T-helper 17 cell (primary cell): ENCODE data around the gene CRADD. TPM values are rescaled to one million over a fixed set of nuclear protein-coding genes. Genes with fewer than 3 reads are reported as not detected.
A peak's percentile ranks its signal among the peaks of the same experiment; 100 is the strongest.
"Not testable (repeated sequence)": the region's sequence is repeated elsewhere in the genome, so short reads cannot be mapped to it uniquely, and the experiment has no call there.

Experiments used
- ATAC-seq: fragments of 150-1000 bp; cut with Tn5 transposase; 2 replicates; pipeline ENCODE4 v1.10.0; 2021; ENCODE audit warnings: mild to moderate bottlenecking, moderate library complexity
- DNase-seq, 3 donors: peaks; one replicate each; pipeline versions ENCODE4 v3.0.0 to v3.0.0-alpha.2; 2020 to 2021
- H3K9me3 ChIP-seq: one replicate; pipeline ENCODE4 v1.7.0; 2013; ENCODE audit warnings: low read length, mild to moderate bottlenecking; ENCODE audit not compliant: control insufficient read depth, poor library complexity, severe bottlenecking
- H3K27ac Mint-ChIP-seq: one replicate; pipeline ENCODE4 v1.8.0; 2022; ENCODE audit warnings: mild to moderate bottlenecking, moderate library complexity, mixed read lengths
- H3K27me3 Mint-ChIP-seq: one replicate; pipeline ENCODE4 v1.8.0; 2022; ENCODE audit warnings: mixed read lengths
- H3K36me3 Mint-ChIP-seq: one replicate; pipeline ENCODE4 v1.8.0; 2022; ENCODE audit warnings: low read depth, mixed read lengths
- H3K4me1 Mint-ChIP-seq: one replicate; pipeline ENCODE4 v1.8.0; 2022; ENCODE audit warnings: mild to moderate bottlenecking, mixed read lengths
- H3K4me3 Mint-ChIP-seq: one replicate; pipeline ENCODE4 v1.8.0; 2022; ENCODE audit warnings: mild to moderate bottlenecking, moderate library complexity, mixed read lengths
- total RNA-seq, 4 donors: library from RNA in 2 of 4; stranded (reverse) in 2 of 4; gene quantifications; one replicate each; pipeline ENCODE4 v1.2.3 and lab custom pipeline; 2022 to 2026

Gene CRADD
- total RNA-seq, 2 donors from 2014 or later, result 13.0 to 14.4 TPM

GRCh38 chr12:93912086-93912733 lies 235.0 kb downstream of the CRADD start:
- DNase-seq, result no peak
- H3K4me3 Mint-ChIP-seq, result no peak overlapping the region
- no peak overlapping the region for H3K27ac Mint-ChIP-seq
- H3K27me3 Mint-ChIP-seq, result no peaks in the 10 kb centered on the region
- H3K4me1 Mint-ChIP-seq, result peaks cover 2% of the 10 kb centered on the region
- no peak for ATAC-seq
- H3K9me3 ChIP-seq, result no peaks in the 10 kb centered on the region
- no peaks in the 10 kb centered on the region for H3K36me3 Mint-ChIP-seq

- Mint-ChIP-seq H3K27me3 (no peaks in the 10 kb centered on the region), H3K36me3 (no peaks in the 10 kb centered on the region), H3K27ac (no peak overlapping the region), H3K4me3 (no peak overlapping the region), H3K4me1 (no peaks in the 10 kb centered on the region)
- ATAC-seq (no peak), DNase-seq (no peak)
- H3K9me3 ChIP-seq, result no peaks in the 10 kb centered on the region
Measured at GRCh38 chr12:93913845-93914244, 236.7 kb downstream of the CRADD start.

- no peak overlapping the region for H3K27ac Mint-ChIP-seq
- H3K4me3 Mint-ChIP-seq, result no peak overlapping the region
- ATAC-seq (no peak), DNase-seq (no peak)
- no peaks in the 10 kb centered on the region for H3K9me3 ChIP-seq
- no peaks in the 10 kb centered on the region for H3K27me3 Mint-ChIP-seq
- no peaks in the 10 kb centered on the region for H3K4me1 Mint-ChIP-seq
- H3K36me3 Mint-ChIP-seq, result no peaks in the 10 kb centered on the region
Measured at GRCh38 chr12:93914281-93914680, 237.1 kb downstream of the CRADD start.

GRCh38 chr12:93915411-93915810 lies 238.2 kb downstream of the CRADD start:
- no peak overlapping the region for H3K4me3 Mint-ChIP-seq
- no peaks in the 10 kb centered on the region for H3K27me3 Mint-ChIP-seq
- H3K36me3 Mint-ChIP-seq, result no peaks in the 10 kb centered on the region
- H3K9me3 ChIP-seq, result no peaks in the 10 kb centered on the region
- no peak overlapping the region for H3K27ac Mint-ChIP-seq
- DNase-seq (no peak), ATAC-seq (no peak)
- H3K4me1 Mint-ChIP-seq, result no peaks in the 10 kb centered on the region

- H3K9me3 ChIP-seq, result no peaks in the 10 kb centered on the region
- no peak for DNase-seq
- no peaks in the 10 kb centered on the region for H3K27me3 Mint-ChIP-seq
Measured at GRCh38 chr12:93916402-93916801, 239.2 kb downstream of the CRADD start.

GRCh38 chr12:93918262-93918661 lies 241.1 kb downstream of the CRADD start:
- Mint-ChIP-seq H3K27ac (no peak overlapping the region), H3K27me3 (no peaks in the 10 kb centered on the region), H3K4me1 (peaks cover 3% of the 10 kb centered on the region), H3K4me3 (no peak overlapping the region), H3K36me3 (no peaks in the 10 kb centered on the region)
- no peaks in the 10 kb centered on the region for H3K9me3 ChIP-seq
- no peak for ATAC-seq
- no peak for DNase-seq

More at GRCh38 chr12:93916402-93916801, 239.2 kb downstream of the CRADD start:
- Mint-ChIP-seq H3K4me1 (no peaks in the 10 kb centered on the region), H3K4me3 (no peak overlapping the region), H3K36me3 (no peaks in the 10 kb centered on the region), H3K27ac (no peak overlapping the region)
- ATAC-seq, result no peak

GRCh38 chr12:93918900-93919299 lies 241.7 kb downstream of the CRADD start:
- ATAC-seq (no peak), DNase-seq (no peak)
- Mint-ChIP-seq H3K4me3 (no peak overlapping the region), H3K27me3 (no peaks in the 10 kb centered on the region), H3K36me3 (no peaks in the 10 kb centered on the region), H3K27ac (no peak overlapping the region), H3K4me1 (peaks cover 3% of the 10 kb centered on the region)
- H3K9me3 ChIP-seq, result no peaks in the 10 kb centered on the region

GRCh38 chr12:93921521-93921920 lies 244.3 kb downstream of the CRADD start:
- H3K4me3 Mint-ChIP-seq, result no peak overlapping the region
- DNase-seq (no peak), ATAC-seq (no peak)
- H3K36me3 Mint-ChIP-seq, result no peaks in the 10 kb centered on the region
- H3K27ac Mint-ChIP-seq, result no peak overlapping the region
- peaks cover 5% of the 10 kb centered on the region for H3K4me1 Mint-ChIP-seq
- H3K27me3 Mint-ChIP-seq, result no peaks in the 10 kb centered on the region
- H3K9me3 ChIP-seq, result peaks cover 3% of the 10 kb centered on the region

- Mint-ChIP-seq H3K27ac (no peak overlapping the region), H3K27me3 (no peaks in the 10 kb centered on the region), H3K4me3 (no peak overlapping the region), H3K36me3 (no peaks in the 10 kb centered on the region), H3K4me1 (peaks cover 5% of the 10 kb centered on the region)
- H3K9me3 ChIP-seq, result peaks cover 3% of the 10 kb centered on the region
- no peak for ATAC-seq
- no peak for DNase-seq
Measured at GRCh38 chr12:93922583-93923006, 245.4 kb downstream of the CRADD start.

- H3K27me3 Mint-ChIP-seq, result no peaks in the 10 kb centered on the region
- no peak overlapping the region for H3K4me3 Mint-ChIP-seq
- ATAC-seq, result peak; percentile 71
- H3K36me3 Mint-ChIP-seq, result peaks cover 2% of the 10 kb centered on the region
- peak overlapping the region; percentile 39 for H3K27ac Mint-ChIP-seq
- H3K9me3 ChIP-seq, result peaks cover 3% of the 10 kb centered on the region
- DNase-seq, result no peak
- H3K4me1 Mint-ChIP-seq, result peaks cover 5% of the 10 kb centered on the region
Measured at GRCh38 chr12:93924367-93924766, 247.2 kb downstream of the CRADD start.

GRCh38 chr12:93925585-93926205 lies 248.5 kb downstream of the CRADD start:
- no peak for ATAC-seq
- Mint-ChIP-seq H3K36me3 (peaks cover 2% of the 10 kb centered on the region), H3K4me3 (no peak overlapping the region), H3K4me1 (peaks cover 5% of the 10 kb centered on the region), H3K27ac (no peak overlapping the region), H3K27me3 (no peaks in the 10 kb centered on the region)
- no peak for DNase-seq
- H3K9me3 ChIP-seq, result peaks cover 3% of the 10 kb centered on the region

- Mint-ChIP-seq H3K4me3 (no peak overlapping the region), H3K27me3 (no peaks in the 10 kb centered on the region), H3K36me3 (peaks cover 2% of the 10 kb centered on the region), H3K27ac (no peak overlapping the region), H3K4me1 (peaks cover 5% of the 10 kb centered on the region)
- DNase-seq (no peak), ATAC-seq (no peak)
- peaks cover 3% of the 10 kb centered on the region for H3K9me3 ChIP-seq
Measured at GRCh38 chr12:93926237-93926636, 249.1 kb downstream of the CRADD start.

GRCh38 chr12:93929081-93929480 lies 251.9 kb downstream of the CRADD start:
- not testable (repeated sequence) for H3K27ac Mint-ChIP-seq, H3K9me3 ChIP-seq, ATAC-seq, H3K36me3 Mint-ChIP-seq, H3K4me3 Mint-ChIP-seq, H3K4me1 Mint-ChIP-seq, DNase-seq, H3K27me3 Mint-ChIP-seq

GRCh38 chr12:93937812-93938211 lies 260.6 kb downstream of the CRADD start:
- DNase-seq (no peak), ATAC-seq (no peak)
- H3K36me3 Mint-ChIP-seq, result no peaks in the 10 kb centered on the region
- no peak overlapping the region for H3K4me3 Mint-ChIP-seq
- no peaks in the 10 kb centered on the region for H3K9me3 ChIP-seq
- peaks cover 4% of the 10 kb centered on the region for H3K4me1 Mint-ChIP-seq
- no peak overlapping the region for H3K27ac Mint-ChIP-seq
- no peaks in the 10 kb centered on the region for H3K27me3 Mint-ChIP-seq
